Neural progenitor cell (in vitro differentiated cells): Measurements from ENCODE around the gene KLHDC7B.

Source experiments
- EZH2 ChIP-seq: fragments of 200-600 bp; sonication (generic); IDR thresholded peaks from 2 replicates; pipeline ENCODE4 v1.6.1; 2017; ENCODE audit warnings: antibody characterized with exemption, mild to moderate bottlenecking, moderate library complexity
- EZH2phosphoT487 ChIP-seq: fragments of 200-600 bp; sonication (generic); IDR thresholded peaks from 2 replicates; pipeline ENCODE4 v1.6.1; 2017; ENCODE audit warnings: antibody characterized with exemption
- TF ChIP-seq, protein P1 (sequence below): fragments of 200-600 bp; sonication (generic); IDR thresholded peaks from 2 replicates; pipeline ENCODE4 v1.5.1; 2017; ENCODE audit warnings: antibody characterized with exemption, mild to moderate bottlenecking

DNA sequence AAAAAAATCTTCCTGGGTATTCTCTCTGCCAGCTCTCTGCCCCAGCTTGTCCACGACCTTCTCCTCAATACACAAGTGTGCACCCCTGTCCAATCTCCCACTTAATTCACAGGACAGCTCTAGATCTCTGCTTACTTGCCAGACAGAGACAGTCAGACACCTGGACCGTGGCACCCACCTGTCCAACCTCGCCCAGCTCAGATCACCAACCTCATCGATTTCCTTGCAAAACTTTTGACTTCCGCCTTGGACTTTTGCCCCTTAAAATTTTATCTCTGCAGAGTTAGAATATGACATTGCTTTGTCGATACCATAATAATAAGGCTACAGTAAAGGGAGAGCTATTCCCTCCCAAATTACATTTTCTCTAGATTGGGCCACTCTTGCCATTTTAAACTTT is 48.6 kb upstream of the KLHDC7B start:
- TF ChIP-seq, protein P1, sequence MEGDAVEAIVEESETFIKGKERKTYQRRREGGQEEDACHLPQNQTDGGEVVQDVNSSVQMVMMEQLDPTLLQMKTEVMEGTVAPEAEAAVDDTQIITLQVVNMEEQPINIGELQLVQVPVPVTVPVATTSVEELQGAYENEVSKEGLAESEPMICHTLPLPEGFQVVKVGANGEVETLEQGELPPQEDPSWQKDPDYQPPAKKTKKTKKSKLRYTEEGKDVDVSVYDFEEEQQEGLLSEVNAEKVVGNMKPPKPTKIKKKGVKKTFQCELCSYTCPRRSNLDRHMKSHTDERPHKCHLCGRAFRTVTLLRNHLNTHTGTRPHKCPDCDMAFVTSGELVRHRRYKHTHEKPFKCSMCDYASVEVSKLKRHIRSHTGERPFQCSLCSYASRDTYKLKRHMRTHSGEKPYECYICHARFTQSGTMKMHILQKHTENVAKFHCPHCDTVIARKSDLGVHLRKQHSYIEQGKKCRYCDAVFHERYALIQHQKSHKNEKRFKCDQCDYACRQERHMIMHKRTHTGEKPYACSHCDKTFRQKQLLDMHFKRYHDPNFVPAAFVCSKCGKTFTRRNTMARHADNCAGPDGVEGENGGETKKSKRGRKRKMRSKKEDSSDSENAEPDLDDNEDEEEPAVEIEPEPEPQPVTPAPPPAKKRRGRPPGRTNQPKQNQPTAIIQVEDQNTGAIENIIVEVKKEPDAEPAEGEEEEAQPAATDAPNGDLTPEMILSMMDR = no peak
- no peak for TF ChIP-seq EZH2phosphoT487
- TF ChIP-seq EZH2 = no peak
